ENCODE measurements around the gene FAM98B. TPM values are rescaled to one million over a fixed set of nuclear protein-coding genes. Genes with fewer than 3 reads are reported as not detected.
A peak's percentile ranks its signal among the peaks of the same experiment; 100 is the strongest.

The FAM98B gene
- total and polyA plus RNA-seq, 8 donors, result 3.2 to 13.8 (median 5.7) TPM

- no peak for FAIRE-seq
These were observed 12.8 kb upstream of the FAM98B start for GRCh38 chr15:38441130-38441519.

DNA sequence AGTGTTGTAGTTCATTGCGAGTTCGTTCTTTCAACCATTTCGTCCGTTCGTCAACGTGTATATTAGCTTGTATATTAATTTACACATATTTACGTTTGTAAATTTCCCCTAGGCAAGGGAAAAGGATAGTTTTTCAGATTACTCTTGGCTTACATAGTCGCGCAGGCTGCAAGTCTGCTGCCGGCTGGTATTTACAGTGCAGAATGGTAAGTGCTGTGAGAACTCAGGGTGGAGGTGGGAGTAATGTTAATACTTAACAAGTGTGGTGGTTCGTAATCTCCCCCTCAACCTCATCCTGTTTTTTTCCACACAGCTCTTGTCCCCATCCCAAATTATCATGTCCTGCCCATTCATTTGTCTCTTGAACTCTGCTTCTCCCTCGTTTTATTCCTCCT is 766 bp downstream of the FAM98B start:
- H3K27ac ChIP-seq, result peak overlapping the region; percentile 87 to 96 (median 90)
- DNase-seq (no peak), ATAC-seq (peak; percentile 9 to 48 (median 28)), FAIRE-seq (no peak)
- intact Hi-C loops (cut with DNase I), result no loop called here
- 0 to 1% methylated on average over 12 of the region's 12 CpGs for WGBS, 2 donors
- H3K4me1 ChIP-seq, result peaks cover 0 to 12% (median 11%) of the 10 kb centered on the region in 3 donors
- TF ChIP-seq, protein P1, sequence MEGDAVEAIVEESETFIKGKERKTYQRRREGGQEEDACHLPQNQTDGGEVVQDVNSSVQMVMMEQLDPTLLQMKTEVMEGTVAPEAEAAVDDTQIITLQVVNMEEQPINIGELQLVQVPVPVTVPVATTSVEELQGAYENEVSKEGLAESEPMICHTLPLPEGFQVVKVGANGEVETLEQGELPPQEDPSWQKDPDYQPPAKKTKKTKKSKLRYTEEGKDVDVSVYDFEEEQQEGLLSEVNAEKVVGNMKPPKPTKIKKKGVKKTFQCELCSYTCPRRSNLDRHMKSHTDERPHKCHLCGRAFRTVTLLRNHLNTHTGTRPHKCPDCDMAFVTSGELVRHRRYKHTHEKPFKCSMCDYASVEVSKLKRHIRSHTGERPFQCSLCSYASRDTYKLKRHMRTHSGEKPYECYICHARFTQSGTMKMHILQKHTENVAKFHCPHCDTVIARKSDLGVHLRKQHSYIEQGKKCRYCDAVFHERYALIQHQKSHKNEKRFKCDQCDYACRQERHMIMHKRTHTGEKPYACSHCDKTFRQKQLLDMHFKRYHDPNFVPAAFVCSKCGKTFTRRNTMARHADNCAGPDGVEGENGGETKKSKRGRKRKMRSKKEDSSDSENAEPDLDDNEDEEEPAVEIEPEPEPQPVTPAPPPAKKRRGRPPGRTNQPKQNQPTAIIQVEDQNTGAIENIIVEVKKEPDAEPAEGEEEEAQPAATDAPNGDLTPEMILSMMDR (IDR thresholded peaks at IDR 0.05), result no peak
- no peaks in the 10 kb centered on the region for H3K27me3 ChIP-seq
- no peaks in the 10 kb centered on the region for H3K9me3 ChIP-seq
- peak overlapping the region; percentile 73 to 94 (median 76) for H3K4me3 ChIP-seq
- H3K36me3 ChIP-seq, result no peaks in the 10 kb centered on the region

More at GRCh38 chr15:38441130-38441519, 12.8 kb upstream of the FAM98B start:
- H3K27me3 ChIP-seq, result peaks cover 0 to 5% (median 0%) of the 10 kb centered on the region in 4 donors
- H3K4me3 ChIP-seq, result no peak overlapping the region
- no peaks in the 10 kb centered on the region for H3K36me3 ChIP-seq
- DNase-seq (no peak), ATAC-seq (peak in 1 of 4 donors; percentile 8)
- 69 to 87% methylated on average over 3 of the region's 3 CpGs for WGBS, 2 donors
- no peaks in the 10 kb centered on the region for H3K9me3 ChIP-seq
- intact Hi-C loops (cut with DNase I), result loop anchor here in 2 of 3 donors (10.0 kb wide), 2 partner anchors 244 to 254 kb away; no protein-coding TSS in a partner anchor
- no peaks in the 10 kb centered on the region for H3K4me1 ChIP-seq
- H3K27ac ChIP-seq, result no peak overlapping the region
- TF ChIP-seq, protein P1 (IDR thresholded peaks at IDR 0.05), result no peak

DNA sequence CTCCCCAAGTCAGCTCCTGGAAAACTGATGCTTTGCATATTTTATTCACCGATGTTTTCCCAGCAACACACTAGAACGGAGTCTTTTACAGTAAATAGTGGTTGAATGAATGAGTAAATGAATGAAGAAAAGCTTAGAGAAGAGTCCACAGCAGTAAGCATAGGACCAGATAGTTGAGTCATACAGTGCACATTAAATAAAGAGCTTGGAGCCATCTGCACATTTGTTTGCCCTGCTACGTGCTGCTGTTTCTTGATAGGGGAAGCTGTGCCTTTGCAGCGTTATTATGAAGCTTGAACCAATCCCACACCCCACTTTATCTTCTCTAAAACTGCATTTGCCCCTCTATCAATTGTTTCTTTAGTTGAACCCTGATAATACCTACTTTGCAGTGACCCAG is 1.2 kb downstream of the FAM98B start:
- ATAC-seq (peak in 1 of 4 donors; percentile 15), DNase-seq (no peak), FAIRE-seq (no peak)
- Histone ChIP-seq H3K9me3 (no peaks in the 10 kb centered on the region), H3K4me3 (peak overlapping the region; percentile 73 to 94 (median 76)), H3K27ac (peak overlapping the region in 2 of 4 donors; percentile 87 to 96), H3K36me3 (no peaks in the 10 kb centered on the region), H3K27me3 (no peaks in the 10 kb centered on the region), H3K4me1 (peaks cover 0 to 12% (median 11%) of the 10 kb centered on the region in 3 donors)
- 1 to 2% methylated on average over 4 of the region's 4 CpGs for WGBS, 2 donors
- intact Hi-C loops (cut with DNase I), result no loop called here
- TF ChIP-seq, protein P1 (IDR thresholded peaks at IDR 0.05), result no peak

DNA sequence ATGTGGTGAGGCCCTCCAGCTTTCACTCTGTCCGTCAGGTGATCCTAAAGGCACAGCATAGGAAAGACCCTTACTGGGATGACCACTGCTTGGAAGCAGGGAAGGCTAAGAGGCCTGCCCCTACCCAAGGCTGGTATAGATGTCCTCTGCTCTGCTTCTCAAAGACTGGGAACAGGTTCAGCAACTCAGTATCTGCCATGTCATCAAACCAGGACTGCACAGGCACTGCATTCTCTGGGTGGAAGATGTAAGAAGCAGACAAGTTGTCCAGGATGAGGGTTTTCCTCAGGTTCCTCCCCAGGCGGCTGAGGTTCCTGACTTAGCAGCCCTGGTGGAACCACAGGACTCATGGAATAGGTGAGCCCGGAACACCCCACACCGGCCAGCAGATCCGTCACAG is 4.7 kb downstream of the FAM98B start:
- Histone ChIP-seq H3K4me1 (peaks cover 0 to 26% (median 18%) of the 10 kb centered on the region in 3 donors), H3K9me3 (no peaks in the 10 kb centered on the region), H3K36me3 (no peaks in the 10 kb centered on the region), H3K27me3 (no peaks in the 10 kb centered on the region), H3K27ac (no peak overlapping the region), H3K4me3 (no peak overlapping the region)
- intact Hi-C loops (cut with DNase I), result no loop called here
- 94 to 97% methylated on average over 5 of the region's 5 CpGs for WGBS, 2 donors
- peak in 1 of 6 donors; percentile 28 for DNase-seq
- no peak for ATAC-seq
- FAIRE-seq, result no peak
- TF ChIP-seq, protein P1 (IDR thresholded peaks at IDR 0.05), result no peak

GRCh38 chr15:38459480-38459879 is 5.6 kb downstream of the FAM98B start:
- no peak overlapping the region for H3K4me3 ChIP-seq
- WGBS, 2 donors, result 97 to 100% methylated on average over 6 of the region's 6 CpGs
- H3K27me3 ChIP-seq, result no peaks in the 10 kb centered on the region
- DNase-seq, result peak in 1 of 6 donors; percentile 35
- no peak overlapping the region for H3K27ac ChIP-seq
- no peak for FAIRE-seq
- no peaks in the 10 kb centered on the region for H3K36me3 ChIP-seq
- no peak for ATAC-seq
- H3K9me3 ChIP-seq, result no peaks in the 10 kb centered on the region
- peaks cover 0 to 33% (median 25%) of the 10 kb centered on the region in 3 donors for H3K4me1 ChIP-seq
- intact Hi-C loops (cut with DNase I), result no loop called here
- TF ChIP-seq, protein P1 (IDR thresholded peaks at IDR 0.05), result no peak
